Neural progenitor cell (in vitro differentiated cells): ENCODE measurements around the gene SMG7. TPM values are rescaled to one million over a fixed set of nuclear protein-coding genes. Genes with fewer than 3 reads are reported as not detected.

Source experiments
- DNase-seq: peaks from one replicate; pipeline ENCODE4 v3.0.0-alpha.2; 2016; ENCODE audit warnings: low spot score
- H2AFZ ChIP-seq: fragments of 200-600 bp; sonication (generic); replicated peaks from 2 replicates; pipeline ENCODE4 v1.6.1; 2016; ENCODE audit warnings: antibody characterized with exemption
- H3F3A ChIP-seq: fragments of 200-600 bp; sonication (generic); 2 replicates; pipeline ENCODE4 v1.6.1; 2016; ENCODE audit warnings: antibody characterized with exemption, low read depth
- H3K27ac ChIP-seq: fragments of 200-600 bp; sonication (generic); 2 replicates; pipeline ENCODE4 v1.5.1; 2016; ENCODE audit warnings: mild to moderate bottlenecking
- H3K27me3 ChIP-seq: fragments of 200-600 bp; sonication (generic); 2 replicates; pipeline ENCODE4 v1.6.1; 2016; ENCODE audit warnings: mild to moderate bottlenecking, moderate library complexity
- H3K36me3 ChIP-seq: fragments of 200-600 bp; sonication (generic); 2 replicates; pipeline ENCODE4 v1.5.1; 2016
- H3K4me1 ChIP-seq: fragments of 200-600 bp; sonication (generic); 2 replicates; pipeline ENCODE4 v1.6.1; 2016; ENCODE audit warnings: mixed run types
- H3K4me2 ChIP-seq: fragments of 200-600 bp; sonication (generic); 2 replicates; pipeline ENCODE4 v1.6.1; 2016
- H3K4me3 ChIP-seq: fragments of 200-600 bp; sonication (generic); 2 replicates; pipeline ENCODE4 v1.5.1; 2016
- H3K79me2 ChIP-seq: fragments of 200-600 bp; sonication (generic); 2 replicates; pipeline ENCODE4 v1.6.1; 2016; ENCODE audit warnings: low read depth
- H3K9ac ChIP-seq: fragments of 200-600 bp; sonication (generic); 2 replicates; pipeline ENCODE4 v1.6.1; 2016
- H3K9me3 ChIP-seq: fragments of 200-600 bp; sonication (generic); 2 replicates; pipeline ENCODE4 v1.5.1; 2016; ENCODE audit warnings: low read depth
- H4K20me1 ChIP-seq: fragments of 200-600 bp; sonication (generic); 2 replicates; pipeline ENCODE4 v1.6.1; 2016; ENCODE audit warnings: low read depth
- H3K27ac Mint-ChIP-seq: 3 replicates; pipeline ENCODE4 v1.8.0; 2021; ENCODE audit warnings: mixed read lengths
- H3K27me3 Mint-ChIP-seq: 2 replicates; pipeline ENCODE4 v1.8.0; 2022; ENCODE audit warnings: low read depth, mild to moderate bottlenecking, inconsistent platforms, moderate library complexity, mixed read lengths; ENCODE audit not compliant: insufficient read depth
- H3K36me3 Mint-ChIP-seq: 3 replicates; pipeline ENCODE4 v1.8.0; 2021; ENCODE audit warnings: mixed read lengths
- H3K4me1 Mint-ChIP-seq: 3 replicates; pipeline ENCODE4 v1.8.0; 2021; ENCODE audit warnings: mixed read lengths
- H3K4me3 Mint-ChIP-seq: 3 replicates; pipeline ENCODE4 v1.8.0; 2021; ENCODE audit warnings: mild to moderate bottlenecking, moderate library complexity, mixed read lengths
- H3K9me3 Mint-ChIP-seq: 3 replicates; pipeline ENCODE4 v1.8.0; 2020; ENCODE audit warnings: mixed read lengths
- CTCF ChIP-seq: fragments of 200-600 bp; sonication (generic); IDR thresholded peaks from 2 replicates; pipeline ENCODE4 v1.5.1; 2017; ENCODE audit warnings: antibody characterized with exemption, mild to moderate bottlenecking
- EZH2 ChIP-seq: fragments of 200-600 bp; sonication (generic); IDR thresholded peaks from 2 replicates; pipeline ENCODE4 v1.6.1; 2017; ENCODE audit warnings: antibody characterized with exemption, mild to moderate bottlenecking, moderate library complexity
- EZH2phosphoT487 ChIP-seq: fragments of 200-600 bp; sonication (generic); IDR thresholded peaks from 2 replicates; pipeline ENCODE4 v1.6.1; 2017; ENCODE audit warnings: antibody characterized with exemption
- total RNA-seq: library from RNA; depleted of rRNA; stranded (reverse); fragments of >200 nt; gene quantifications from 2 replicates; pipeline ENCODE4 v1.2.3, GENCODE V29; 2015; ENCODE audit warnings: low replicate concordance

The SMG7 gene
- total RNA-seq, 1 donor from 2014 or later = 33.5 TPM

- Histone ChIP-seq H3K27ac (no peak overlapping the region), H3K9me3 (no peaks in the 10 kb centered on the region), H3K79me2 (peaks cover 22% of the 10 kb centered on the region), H3K4me2 (no peak overlapping the region), H3K4me1 (no peaks in the 10 kb centered on the region), H3K27me3 (no peaks in the 10 kb centered on the region), H3K4me3 (no peak overlapping the region), H3K9ac (no peak overlapping the region), H2AFZ (no peak overlapping the region), H4K20me1 (peaks cover 10% of the 10 kb centered on the region), H3F3A (no peaks in the 10 kb centered on the region), H3K36me3 (peaks cover 6% of the 10 kb centered on the region)
- Mint-ChIP-seq H3K4me3 (no peak overlapping the region), H3K27me3 (no peaks in the 10 kb centered on the region), H3K36me3 (peaks cover 17% of the 10 kb centered on the region), H3K4me1 (no peaks in the 10 kb centered on the region), H3K27ac (no peak overlapping the region), H3K9me3 (no peaks in the 10 kb centered on the region)
- TF ChIP-seq EZH2 (no peak), CTCF (no peak), EZH2phosphoT487 (no peak)
- no peak for DNase-seq
These were observed 45.1 kb downstream of the SMG7 start for GRCh38 chr1:183517401-183517800.

- H3K36me3 Mint-ChIP-seq = peaks cover 21% of the 10 kb centered on the region
- no peaks in the 10 kb centered on the region for H3F3A ChIP-seq
- no peak overlapping the region for H3K27ac Mint-ChIP-seq
- no peaks in the 10 kb centered on the region for H3K79me2 ChIP-seq
- no peak overlapping the region for H3K4me3 ChIP-seq
- no peak overlapping the region for H2AFZ ChIP-seq
- H3K27ac ChIP-seq = no peak overlapping the region
- no peaks in the 10 kb centered on the region for H3K27me3 Mint-ChIP-seq
- no peak for DNase-seq
- H3K4me3 Mint-ChIP-seq = no peak overlapping the region
- no peaks in the 10 kb centered on the region for H3K4me1 ChIP-seq
- H3K9me3 Mint-ChIP-seq = no peaks in the 10 kb centered on the region
- H3K27me3 ChIP-seq = no peaks in the 10 kb centered on the region
- no peak overlapping the region for H3K4me2 ChIP-seq
- no peak overlapping the region for H3K9ac ChIP-seq
- no peaks in the 10 kb centered on the region for H3K4me1 Mint-ChIP-seq
- no peaks in the 10 kb centered on the region for H3K9me3 ChIP-seq
- H3K36me3 ChIP-seq = peaks cover 6% of the 10 kb centered on the region
- TF ChIP-seq CTCF = no peak
- no peak for TF ChIP-seq EZH2phosphoT487
- no peak for TF ChIP-seq EZH2
- H4K20me1 ChIP-seq = peaks cover 3% of the 10 kb centered on the region
These were observed 48.1 kb downstream of the SMG7 start for GRCh38 chr1:183520379-183520778.

- H3K4me1 Mint-ChIP-seq = no peaks in the 10 kb centered on the region
These were observed 49.8 kb downstream of the SMG7 start for GRCh38 chr1:183522104-183522503.

More at GRCh38 chr1:183522104-183522503, 49.8 kb downstream of the SMG7 start:
- Histone ChIP-seq H3K27ac (no peak overlapping the region), H3K9ac (no peak overlapping the region), H3K4me3 (no peak overlapping the region), H3K27me3 (no peaks in the 10 kb centered on the region), H4K20me1 (peaks cover 5% of the 10 kb centered on the region), H3K79me2 (no peaks in the 10 kb centered on the region), H3K36me3 (peaks cover 13% of the 10 kb centered on the region), H3K9me3 (no peaks in the 10 kb centered on the region), H2AFZ (no peak overlapping the region), H3K4me2 (no peak overlapping the region), H3F3A (no peaks in the 10 kb centered on the region), H3K4me1 (no peaks in the 10 kb centered on the region)
- H3K36me3 Mint-ChIP-seq = peaks cover 23% of the 10 kb centered on the region
- no peak for DNase-seq
- H3K4me3 Mint-ChIP-seq = no peak overlapping the region
- TF ChIP-seq EZH2phosphoT487 (no peak), EZH2 (no peak), CTCF (no peak)
- no peaks in the 10 kb centered on the region for H3K9me3 Mint-ChIP-seq
- H3K27ac Mint-ChIP-seq = no peak overlapping the region
- H3K27me3 Mint-ChIP-seq = no peaks in the 10 kb centered on the region
